HG02885 (cell line): Measurements from ENCODE around the gene DNAH17.
"Not testable (repeated sequence)": the region's sequence is repeated elsewhere in the genome, so short reads cannot be mapped to it uniquely, and the experiment has no call there.

Experiments
- ATAC-seq: cut with Tn5 transposase; IDR thresholded peaks from one replicate; pipeline ENCODE4 v1.9.1; 2021; ENCODE audit warnings: mild to moderate bottlenecking; ENCODE audit not compliant: unreplicated experiment, poor library complexity

The DNAH17 gene

DNA sequence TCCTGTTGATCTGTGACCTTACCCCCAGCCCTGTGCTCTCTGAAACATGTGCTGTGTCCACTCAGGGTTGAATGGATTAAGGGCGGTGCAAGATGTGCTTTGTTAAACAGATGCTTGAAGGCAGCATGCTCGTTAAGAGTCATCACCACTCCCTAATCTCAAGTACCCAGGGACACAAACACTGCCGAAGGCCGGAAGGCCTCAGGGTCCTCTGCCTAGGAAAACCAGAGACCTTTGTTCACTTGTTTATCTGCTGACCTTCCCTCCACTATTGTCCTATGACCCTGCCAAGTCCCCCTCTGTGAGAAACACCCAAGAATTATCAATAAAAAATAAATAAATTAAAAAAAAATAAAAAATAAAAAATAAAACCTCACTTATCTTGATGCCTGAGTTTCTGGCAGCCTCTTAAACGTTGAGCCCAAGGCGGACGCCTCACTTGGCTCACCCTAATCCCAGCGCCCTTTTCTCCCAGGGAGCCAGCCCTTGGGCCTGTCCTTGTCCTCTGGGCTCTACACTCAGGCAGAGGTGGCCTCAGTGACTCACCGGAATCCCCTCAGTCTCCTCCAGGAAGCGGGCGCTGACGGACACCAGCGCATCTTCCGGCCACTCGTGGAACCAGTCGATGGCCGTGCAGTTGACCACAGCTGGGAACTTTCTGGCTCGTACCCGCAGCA lies 110.9 kb downstream of the DNAH17 start:
- ATAC-seq = not testable (repeated sequence)

DNA sequence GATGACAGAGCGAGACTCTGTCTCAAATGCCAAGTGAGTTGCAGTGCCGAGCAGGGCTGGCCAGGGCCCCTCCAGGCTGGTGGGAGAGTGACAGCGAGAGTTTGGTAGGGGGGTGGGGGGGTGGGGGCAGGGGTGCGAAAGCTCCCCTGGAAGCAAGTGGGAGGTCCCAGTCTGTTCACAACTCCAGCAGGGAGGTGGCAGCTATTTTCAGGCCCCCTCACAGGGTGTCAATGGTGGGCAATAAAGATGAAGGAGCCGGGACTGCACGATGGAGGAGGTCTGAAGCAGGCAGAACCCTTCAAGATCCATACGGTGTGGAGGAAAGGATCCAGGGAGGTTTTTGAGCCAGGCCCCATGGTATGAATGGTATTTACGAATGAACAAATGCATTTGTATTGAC lies 115.0 kb downstream of the DNAH17 start:
- ATAC-seq = no peak

DNA sequence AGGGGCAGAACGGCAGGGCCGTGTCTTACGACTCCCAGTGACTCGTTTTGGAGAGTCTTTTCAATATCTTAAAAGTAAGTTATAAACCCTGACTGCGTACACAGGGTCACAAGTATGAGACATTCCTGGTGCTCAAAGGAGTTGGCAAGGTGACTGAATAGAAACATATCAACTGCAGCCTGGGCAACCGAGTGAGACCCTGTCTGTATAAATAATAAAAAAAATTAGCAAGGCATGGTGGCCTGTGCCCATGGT lies 115.5 kb downstream of the DNAH17 start:
- ATAC-seq = no peak

DNA sequence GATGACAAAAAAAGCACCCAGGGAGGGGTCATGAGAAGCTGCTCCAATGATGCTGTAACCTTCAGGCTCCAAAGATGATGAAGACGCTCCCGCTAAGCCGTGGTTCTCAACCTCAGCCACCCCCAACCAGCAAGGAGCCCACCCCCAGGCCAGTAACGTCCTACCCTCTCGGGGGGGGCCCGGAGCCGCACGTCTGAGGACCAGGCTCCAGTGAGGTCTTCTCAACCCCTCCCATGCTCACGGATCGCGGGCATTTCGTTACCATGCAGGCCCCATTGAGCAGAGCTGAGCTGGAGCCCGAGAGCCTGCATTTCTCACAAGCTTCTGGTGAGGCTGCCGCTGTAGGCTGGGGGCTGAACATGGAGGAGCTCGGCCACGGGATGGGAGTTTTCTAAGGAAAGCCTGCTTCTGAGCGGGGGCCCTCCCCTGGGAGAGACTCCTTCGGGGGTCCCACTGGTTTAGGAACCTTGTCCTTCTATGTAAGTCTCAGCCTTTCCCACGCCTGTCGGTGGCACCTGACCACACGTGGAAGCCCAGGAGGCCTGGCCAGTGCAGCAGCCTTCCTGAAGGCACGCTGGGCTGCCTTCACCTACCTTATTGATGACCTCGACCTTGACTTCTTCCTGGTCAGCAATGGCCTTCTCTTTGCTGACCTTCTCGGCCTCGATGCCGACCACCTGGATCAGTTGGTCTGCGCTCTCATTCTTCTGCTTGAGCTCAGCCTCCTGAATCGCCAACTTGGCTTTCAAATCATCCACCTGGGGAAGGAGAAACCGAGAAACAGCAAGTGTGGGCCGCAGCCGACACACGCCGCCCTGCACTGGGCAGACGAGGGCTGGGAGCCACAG lies 116.0 kb downstream of the DNAH17 start:
- no peak for ATAC-seq

DNA sequence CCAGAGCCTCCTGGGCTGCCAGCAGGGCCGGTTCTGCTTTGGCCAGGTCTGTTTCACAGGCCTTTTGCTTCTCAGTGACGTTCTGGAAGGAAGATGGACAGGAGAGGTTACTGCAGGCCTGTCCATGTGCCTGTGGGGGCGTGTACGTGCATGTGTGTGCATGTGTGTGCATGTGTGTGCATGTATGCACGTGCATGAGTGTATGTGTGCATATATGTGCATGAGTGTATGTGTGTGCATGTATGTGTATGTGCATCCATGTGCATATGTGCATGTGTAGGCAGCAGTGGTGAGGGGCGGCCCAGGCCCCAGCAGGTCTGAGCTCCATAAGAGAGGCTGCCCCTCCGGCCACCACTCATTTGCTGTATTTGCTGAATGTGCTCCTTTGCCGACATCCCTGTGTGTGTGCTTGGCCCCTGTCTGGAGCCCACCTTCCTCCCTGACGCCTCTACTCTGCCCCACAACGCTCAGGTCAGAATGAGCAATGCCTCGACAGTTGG lies 117.0 kb downstream of the DNAH17 start:
- ATAC-seq = no peak

DNA sequence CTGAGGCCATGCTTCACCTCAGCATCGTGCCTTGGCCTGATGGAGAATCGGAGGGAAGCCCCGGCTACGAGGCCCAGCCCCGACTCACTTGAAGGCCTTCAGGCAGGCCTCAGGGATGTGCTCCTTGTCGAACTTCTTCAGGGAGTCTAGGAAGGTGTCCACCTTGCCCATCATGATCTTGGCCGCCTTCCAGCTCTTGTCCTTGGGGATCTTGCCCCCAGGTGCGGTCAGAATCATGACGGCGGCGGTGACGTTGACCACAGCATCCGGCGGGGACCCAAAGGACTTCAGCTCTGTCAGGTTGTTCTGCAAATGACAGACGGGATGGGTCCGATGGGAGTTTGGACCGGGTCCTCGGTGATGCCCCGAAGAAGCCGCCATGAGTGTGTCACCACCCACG lies 117.5 kb downstream of the DNAH17 start:
- ATAC-seq = no peak

DNA sequence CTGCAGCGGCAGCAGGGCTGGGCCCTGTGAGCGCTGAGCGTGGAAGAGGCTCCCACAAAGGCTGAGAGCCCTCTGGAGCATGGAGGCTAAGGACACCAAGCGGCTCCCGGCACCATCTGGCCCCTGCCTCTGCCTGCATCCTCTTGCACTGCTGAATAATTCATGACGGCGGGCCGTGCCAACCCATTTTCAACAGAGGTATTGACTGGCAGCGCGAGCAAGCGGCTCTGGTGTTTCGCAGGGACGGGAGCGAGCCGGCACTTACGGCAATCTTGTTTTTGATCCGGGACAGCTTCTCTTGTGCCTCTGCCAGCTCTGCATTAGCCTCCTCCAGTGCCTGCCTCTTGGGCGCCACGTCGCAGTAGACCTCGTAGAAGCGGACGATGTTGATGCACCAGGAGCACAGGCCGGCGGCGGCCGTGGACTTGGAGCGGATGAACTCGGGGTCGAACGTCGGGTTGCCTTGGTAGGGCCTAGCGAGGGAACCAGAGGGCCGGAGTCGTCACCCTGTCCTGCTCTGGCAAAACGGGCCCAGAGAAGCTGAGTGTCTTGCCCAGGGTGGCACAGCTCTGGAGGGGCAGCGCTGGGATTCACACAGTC lies 118.4 kb downstream of the DNAH17 start:
- ATAC-seq = no peak

DNA sequence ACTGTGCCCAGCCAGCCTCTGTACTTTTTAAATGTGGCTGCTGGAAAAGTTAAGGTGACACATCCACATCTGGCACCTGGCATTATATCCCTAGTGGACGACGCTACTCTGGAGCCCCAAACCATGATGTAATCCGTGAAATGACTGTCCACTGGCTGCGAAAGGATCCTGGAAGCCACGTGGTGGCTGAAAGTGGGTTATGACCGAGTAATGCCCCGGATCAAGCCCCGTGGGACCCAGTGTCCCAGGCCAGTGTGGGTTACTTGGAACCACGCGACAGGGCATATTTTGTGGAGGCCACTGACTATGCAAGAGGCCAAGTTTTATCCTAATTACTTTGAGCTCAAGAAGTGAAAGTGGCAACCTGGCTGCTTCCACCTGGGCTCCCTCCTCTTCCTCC lies 119.1 kb downstream of the DNAH17 start:
- no peak for ATAC-seq

DNA sequence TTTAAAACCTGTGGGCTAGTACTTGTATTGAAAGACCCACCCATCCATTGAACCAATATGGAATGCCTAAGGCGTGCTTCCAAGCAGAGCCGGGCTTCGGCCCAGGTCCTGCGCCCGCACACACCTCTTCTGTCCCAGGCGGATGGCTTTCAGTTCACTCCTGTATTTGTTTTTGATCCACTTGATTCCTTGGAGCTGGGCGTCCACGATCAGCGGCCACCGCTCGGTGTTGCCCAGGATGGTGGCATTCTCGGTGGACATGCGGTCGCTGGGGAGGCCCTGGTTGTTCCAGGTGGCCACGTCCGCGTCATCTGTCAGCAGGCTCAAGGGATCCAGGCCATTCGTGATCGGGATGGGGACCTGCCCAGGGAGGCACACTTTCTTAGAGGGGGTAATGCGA lies 122.8 kb downstream of the DNAH17 start:
- no peak for ATAC-seq

DNA sequence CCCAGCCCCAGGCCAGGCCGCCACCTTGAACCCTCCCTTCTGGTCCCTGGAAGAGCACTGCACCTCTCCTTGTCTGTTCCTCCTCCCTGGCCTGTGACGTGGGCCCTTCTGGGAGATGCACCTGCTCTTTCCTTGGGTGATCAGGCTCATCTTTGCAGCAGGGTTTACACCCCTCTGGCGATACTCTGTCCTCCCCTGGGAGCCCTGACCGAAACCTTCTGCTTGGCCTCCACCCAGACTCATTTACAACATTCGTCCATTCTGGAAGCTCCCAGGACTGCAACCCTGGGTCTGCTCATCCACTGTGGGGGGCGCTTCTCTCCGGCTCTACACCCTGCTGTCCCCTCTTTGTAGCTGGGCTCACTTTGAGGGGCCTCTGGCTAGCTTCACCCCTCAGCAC lies 125.4 kb downstream of the DNAH17 start:
- ATAC-seq = no peak

DNA sequence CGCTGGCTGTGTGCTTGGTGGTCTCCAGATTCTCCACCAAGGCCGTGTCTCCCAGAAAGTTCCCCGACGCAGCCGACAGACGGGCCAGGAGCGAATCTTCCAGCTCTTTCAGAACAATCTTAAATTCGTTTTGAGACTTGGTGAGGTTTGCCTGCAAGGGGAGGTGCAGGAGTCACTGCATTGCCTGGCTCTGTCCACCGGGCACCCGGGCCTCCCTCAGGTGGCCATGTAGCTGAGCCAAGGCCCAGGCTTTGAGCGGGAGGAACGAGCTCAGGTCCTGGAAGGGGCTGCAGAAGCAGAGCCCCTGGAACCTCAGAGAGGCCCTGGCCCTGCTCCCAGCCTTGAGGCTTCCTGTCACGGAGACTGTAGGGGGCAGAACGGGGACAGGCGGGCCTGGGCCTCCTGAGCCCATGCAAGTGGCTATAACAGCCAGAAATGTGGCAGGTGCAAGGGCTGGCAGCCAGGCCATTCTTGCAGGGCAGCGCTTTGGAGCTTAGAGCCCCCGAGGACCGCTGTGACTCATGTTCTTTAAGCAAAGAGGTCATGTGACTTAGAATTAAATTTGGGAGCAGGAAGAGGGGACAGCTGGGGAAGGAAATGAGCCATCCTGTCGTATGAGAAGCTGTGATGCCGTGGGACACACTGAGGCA lies 126.4 kb downstream of the DNAH17 start:
- ATAC-seq = no peak

DNA sequence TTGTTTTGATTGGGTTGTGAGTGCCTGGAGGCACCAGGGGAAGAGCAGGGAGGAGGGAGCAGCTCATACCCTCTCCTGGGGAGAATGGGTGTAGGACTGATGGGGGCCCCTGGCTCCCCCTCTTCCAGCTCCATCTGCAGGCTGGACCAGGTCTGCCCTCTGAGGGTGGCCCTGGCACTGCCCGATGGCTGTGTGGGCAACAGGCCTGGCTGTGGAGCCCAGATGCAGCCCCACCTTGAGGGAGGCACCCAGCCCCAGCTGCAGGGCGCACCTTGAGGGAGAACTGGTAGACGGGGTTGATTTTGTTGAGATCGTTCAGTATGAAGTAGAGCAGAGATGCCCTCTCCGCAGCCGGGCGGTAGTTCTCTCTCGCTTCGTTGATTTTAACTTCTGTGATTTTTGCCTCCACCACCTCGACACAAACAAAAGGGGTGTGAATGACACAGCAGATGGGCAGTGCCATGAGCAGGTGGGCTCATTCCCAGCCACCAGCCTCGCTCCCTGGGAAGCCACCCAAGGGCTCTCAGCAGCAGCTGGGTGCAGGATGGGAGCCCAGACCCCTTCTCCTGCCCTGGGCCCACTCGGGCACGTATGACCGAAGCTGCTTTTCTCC lies 127.1 kb downstream of the DNAH17 start:
- no peak for ATAC-seq

DNA sequence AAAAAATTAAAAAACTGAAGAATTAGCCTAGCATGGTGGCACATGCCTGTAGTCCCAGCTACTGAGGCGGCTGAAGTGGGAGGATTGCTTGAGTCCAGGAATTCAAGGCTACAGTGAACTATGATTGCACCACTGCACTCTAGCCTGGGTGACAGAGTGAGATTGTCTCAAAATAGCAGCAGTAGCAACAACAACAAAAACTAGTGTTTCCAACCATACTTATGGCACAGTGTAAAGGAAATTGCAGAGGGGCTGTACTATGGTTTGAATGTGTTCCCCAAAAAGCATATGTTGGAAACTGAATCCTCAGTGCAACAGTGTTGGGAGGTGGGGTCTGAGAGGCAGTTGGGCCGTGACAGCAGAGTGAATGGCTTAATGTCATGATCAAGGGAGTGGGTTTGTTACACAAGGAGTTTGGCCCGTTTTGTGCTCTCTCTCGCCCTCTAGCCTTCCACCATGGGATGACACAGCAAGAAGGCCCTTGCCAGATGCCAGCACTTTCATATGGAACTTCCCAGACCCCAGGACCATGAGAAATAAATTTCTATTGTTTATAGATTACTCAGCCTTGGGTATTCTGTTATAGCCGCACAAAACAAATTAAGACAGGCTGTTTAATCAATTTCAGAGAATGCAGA lies 128.7 kb downstream of the DNAH17 start:
- ATAC-seq = no peak

DNA sequence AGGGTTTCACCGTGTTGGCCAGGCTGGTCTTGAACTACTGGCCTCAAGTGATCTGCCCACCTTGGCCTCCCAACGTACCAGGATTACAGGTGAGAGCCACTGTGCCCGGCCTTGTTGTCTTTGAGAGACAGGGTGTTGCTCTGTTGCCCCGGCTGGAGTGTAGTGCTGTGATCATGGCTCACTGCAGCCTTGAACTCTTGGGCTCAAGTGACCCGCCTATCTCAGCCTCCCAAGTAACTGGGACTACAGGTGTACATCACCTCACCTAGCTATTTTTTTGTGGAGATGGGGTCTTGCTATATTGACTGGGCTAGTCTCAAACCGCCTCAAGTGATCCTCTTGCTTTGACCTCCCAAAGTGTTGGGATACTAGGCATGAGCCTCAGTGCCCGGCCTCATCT lies 130.4 kb downstream of the DNAH17 start:
- ATAC-seq = no peak

DNA sequence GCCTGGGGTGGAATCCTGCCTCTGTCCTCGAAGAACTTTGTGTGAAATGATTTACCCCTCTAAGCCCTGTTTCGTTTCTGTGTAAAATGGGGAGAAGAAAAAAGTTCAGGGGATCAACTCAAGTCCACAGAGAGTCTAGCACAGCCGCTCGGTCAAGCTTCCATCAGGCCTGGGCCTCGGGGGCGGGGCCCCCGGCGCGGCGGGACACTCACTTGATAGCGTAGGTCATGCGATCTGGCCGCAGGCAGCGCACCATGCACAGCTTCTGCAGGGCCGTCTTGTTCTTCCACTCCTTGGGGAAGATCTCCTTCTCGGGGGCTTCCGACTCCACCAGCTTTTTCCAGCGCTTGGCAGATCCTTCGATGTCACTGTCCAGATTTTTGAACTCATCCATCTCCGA lies 132.8 kb downstream of the DNAH17 start:
- ATAC-seq = no peak

DNA sequence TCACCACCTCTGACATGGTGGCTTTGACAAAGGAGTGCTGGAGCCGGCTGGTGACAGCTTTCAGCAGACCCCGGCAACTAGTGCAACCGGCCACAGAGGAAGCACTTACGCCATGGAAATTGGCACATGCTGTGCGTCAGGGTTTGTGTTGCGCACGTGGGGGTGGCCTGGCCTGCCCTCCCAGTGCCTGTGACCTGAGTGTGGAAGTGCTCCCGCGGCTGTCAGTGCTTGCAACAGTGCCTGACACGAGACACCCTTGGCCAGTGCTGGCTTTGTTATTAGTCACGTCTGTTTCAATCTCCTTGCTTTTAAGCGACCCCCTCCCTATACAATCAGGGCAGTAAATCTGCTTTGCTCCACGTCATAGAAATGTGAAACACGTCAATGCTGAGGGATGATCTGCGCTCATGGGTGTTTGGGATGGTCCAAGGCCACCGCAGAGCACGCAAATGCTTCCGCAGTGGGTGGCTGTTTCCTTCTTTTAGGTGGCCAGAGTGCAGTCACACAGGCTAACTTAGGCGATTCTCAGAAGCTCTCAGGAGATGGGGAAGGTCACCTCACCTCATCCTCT lies 134.5 kb downstream of the DNAH17 start:
- ATAC-seq = no peak

DNA sequence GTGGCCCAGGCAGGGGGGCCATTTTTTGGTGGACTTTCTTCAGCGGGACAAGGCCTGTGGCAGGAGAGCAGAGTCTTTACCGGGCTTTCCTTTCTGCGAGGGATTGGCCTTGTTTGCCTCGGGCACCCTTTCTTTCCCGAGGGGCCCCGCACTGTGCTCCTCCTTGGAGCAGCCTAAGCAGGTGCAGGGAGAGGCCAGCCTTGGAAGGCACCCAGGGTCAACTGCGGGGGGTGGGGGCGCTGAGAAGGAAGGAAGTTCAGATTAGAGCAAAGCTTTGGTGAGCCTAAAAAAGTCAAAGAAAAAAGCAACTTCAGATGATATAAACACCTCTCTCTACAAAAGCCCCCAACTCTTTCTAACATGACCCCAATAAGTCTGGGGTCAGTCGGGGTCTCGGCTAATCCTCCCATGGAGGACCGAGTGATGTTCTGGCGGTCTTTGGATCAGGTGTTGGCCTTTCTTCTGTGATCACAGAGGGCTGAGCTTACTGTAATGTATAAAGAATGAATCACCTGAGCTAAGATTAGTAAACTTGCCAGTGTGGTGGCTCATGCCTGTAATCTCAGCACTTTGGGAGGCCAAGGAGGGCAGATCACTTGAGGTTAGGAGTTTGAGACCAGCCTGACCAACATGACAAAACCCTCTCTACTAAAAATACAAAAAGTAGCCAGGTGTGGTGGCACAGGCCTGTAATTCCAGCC lies 135.8 kb downstream of the DNAH17 start:
- no peak for ATAC-seq

DNA sequence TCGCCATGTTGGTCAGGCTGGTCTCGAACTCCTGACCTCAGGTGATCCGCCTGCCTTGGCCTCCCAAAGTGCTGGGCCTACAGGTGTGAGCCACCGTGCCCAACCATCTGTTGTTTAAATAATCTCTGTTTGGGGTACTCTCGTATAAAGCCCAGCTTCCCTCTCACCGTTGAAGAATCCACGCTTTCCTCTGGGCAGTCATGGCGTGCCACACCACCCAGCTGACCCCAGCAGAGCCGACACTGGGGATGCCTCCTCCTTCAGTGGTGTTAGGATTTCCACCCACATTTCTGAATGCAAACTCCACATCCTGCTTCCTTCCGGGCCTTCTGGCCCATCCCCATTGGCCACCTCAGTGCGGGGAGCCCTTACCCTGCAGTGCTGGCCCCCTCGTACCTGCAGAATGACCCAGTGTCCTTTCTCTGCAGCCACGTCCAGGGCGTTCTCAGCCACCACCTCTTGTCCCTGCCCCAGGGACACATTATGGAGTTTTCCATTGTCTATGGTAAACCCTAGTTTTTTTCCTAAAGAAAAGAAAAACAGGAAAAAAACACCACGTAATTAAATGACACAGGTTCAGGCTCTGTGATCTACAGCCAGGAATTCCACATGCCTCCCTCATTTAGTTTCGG lies 138.4 kb downstream of the DNAH17 start:
- ATAC-seq = no peak

DNA sequence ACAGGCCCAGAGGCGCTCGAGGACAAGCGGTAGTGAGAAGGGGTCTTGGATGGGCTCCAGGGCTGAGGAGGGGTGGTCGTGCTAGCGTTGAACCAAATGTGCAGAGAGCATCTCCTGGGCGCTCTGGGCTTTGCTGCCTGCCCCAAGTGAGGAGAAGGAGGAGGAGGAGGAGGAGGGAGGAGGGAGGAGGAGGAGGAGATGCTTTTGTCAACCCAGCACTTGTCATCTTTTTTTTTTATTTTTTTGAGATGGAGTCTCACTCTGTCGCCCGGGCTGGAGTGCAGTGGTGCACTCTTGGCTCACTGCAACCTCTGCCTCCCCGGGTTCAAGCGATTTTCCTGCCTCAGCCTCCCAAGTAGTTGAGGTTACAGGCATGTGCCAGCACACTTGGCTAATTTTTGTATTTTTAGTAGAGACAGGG lies 138.9 kb downstream of the DNAH17 start:
- ATAC-seq = no peak
